Transverse colon (tissue), 3 donors: ENCODE results near the gene UROC1.

Source experiments
- EP300 ChIP-seq: sonication (generic); formaldehyde crosslinking; IDR thresholded peaks from one replicate; pipeline ENCODE4 v1.6.1; 2017; ENCODE audit warnings: antibody characterized with exemption, low read depth
- TF ChIP-seq, protein P1 (sequence below), 5 experiments: fragments of 200-600 bp in 3 of 5; fragments of 450-650 bp in 2 of 5; sonication (generic) in 3 of 5; IDR thresholded peaks; 1 replicate in 2 of 5; 2 replicates in 3 of 5; pipeline ENCODE4 v1.5.1; 2016 to 2017; ENCODE audit warnings: antibody characterized with exemption in 5 of 5, inconsistent platforms in 3 of 5, mild to moderate bottlenecking in 2 of 5, moderate library complexity in 1 of 5

- TF ChIP-seq EP300: no peak
- TF ChIP-seq, protein P1, sequence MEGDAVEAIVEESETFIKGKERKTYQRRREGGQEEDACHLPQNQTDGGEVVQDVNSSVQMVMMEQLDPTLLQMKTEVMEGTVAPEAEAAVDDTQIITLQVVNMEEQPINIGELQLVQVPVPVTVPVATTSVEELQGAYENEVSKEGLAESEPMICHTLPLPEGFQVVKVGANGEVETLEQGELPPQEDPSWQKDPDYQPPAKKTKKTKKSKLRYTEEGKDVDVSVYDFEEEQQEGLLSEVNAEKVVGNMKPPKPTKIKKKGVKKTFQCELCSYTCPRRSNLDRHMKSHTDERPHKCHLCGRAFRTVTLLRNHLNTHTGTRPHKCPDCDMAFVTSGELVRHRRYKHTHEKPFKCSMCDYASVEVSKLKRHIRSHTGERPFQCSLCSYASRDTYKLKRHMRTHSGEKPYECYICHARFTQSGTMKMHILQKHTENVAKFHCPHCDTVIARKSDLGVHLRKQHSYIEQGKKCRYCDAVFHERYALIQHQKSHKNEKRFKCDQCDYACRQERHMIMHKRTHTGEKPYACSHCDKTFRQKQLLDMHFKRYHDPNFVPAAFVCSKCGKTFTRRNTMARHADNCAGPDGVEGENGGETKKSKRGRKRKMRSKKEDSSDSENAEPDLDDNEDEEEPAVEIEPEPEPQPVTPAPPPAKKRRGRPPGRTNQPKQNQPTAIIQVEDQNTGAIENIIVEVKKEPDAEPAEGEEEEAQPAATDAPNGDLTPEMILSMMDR (IDR thresholded peaks at IDR 0.05): no peak
Measured at GRCh38 chr3:126434931-126435411, 82.6 kb downstream of the UROC1 start.
